Epithelial cell of proximal tubule (primary cell): ENCODE results near the gene MLPH. TPM values are rescaled to one million over a fixed set of nuclear protein-coding genes. Genes with fewer than 3 reads are reported as not detected.

Experiments
- DNase-seq: peaks from one replicate; pipeline ENCODE4 v3.0.0-alpha.2; 2011; ENCODE audit warnings: low read depth
- H3K4me3 ChIP-seq: 2 replicates; pipeline ENCODE4 v1.5.1; 2011; ENCODE audit warnings: low read depth, mild to moderate bottlenecking, low read length
- CTCF ChIP-seq: conservative IDR thresholded peaks from 2 replicates; pipeline ENCODE4 v1.5.1; 2012; ENCODE audit warnings: low read depth, mild to moderate bottlenecking, low read length
- total RNA-seq: library from RNA; depleted of rRNA; stranded (reverse); fragments of >200 nt; gene quantifications from 2 replicates; pipeline ENCODE4 v1.2.3, GENCODE V29; 2015

The MLPH gene
- total RNA-seq: 35.4 and 36.0 TPM in 2 replicates

- TF ChIP-seq CTCF: no peak
- H3K4me3 ChIP-seq: peak within 1 kb of the TSS; percentile 74
- no peak for DNase-seq
Observed at GRCh38 chr2:237486819-237487448, at the start of gene MLPH. MLPH (plus strand) TSS chr2:237487251; CDS start chr2:237493427, 6,176 bp downstream.

- no peak for DNase-seq
- no peak overlapping the region for H3K4me3 ChIP-seq
- TF ChIP-seq CTCF: no peak
Observed at GRCh38 chr2:237437566-237437965, 49.5 kb upstream of the MLPH start.

GRCh38 chr2:237438080-237438940, 48.7 kb upstream of the MLPH start:
- TF ChIP-seq CTCF: no peak
- DNase-seq: no peak
- H3K4me3 ChIP-seq: no peak overlapping the region

GRCh38 chr2:237440819-237441281, 46.2 kb upstream of the MLPH start:
- DNase-seq: no peak
- no peak for TF ChIP-seq CTCF

GRCh38 chr2:237441605-237442274, 45.3 kb upstream of the MLPH start:
- no peak for DNase-seq
- H3K4me3 ChIP-seq: no peak overlapping the region
- no peak for TF ChIP-seq CTCF

More at GRCh38 chr2:237440819-237441281, 46.2 kb upstream of the MLPH start:
- H3K4me3 ChIP-seq: no peak overlapping the region

- no peak for TF ChIP-seq CTCF
- H3K4me3 ChIP-seq: no peak overlapping the region
Observed at GRCh38 chr2:237444071-237444470, 43.0 kb upstream of the MLPH start.

More at GRCh38 chr2:237444071-237444470, 43.0 kb upstream of the MLPH start:
- no peak for DNase-seq
